HG03378 (cell line): ENCODE data around the gene CMPK1.

Experiments
- ATAC-seq: cut with Tn5 transposase; IDR thresholded peaks from one replicate; pipeline ENCODE4 v1.9.1; 2021; ENCODE audit warnings: mild to moderate bottlenecking, moderate library complexity; ENCODE audit not compliant: unreplicated experiment

CMPK1 gene

GRCh38 chr1:47418681-47419325, 85.2 kb downstream of the CMPK1 start:
- ATAC-seq: no peak

- ATAC-seq: no peak
These were observed 87.0 kb downstream of the CMPK1 start for GRCh38 chr1:47420547-47420946.

GRCh38 chr1:47423872-47424271, 90.3 kb downstream of the CMPK1 start:
- ATAC-seq: no peak

DNA sequence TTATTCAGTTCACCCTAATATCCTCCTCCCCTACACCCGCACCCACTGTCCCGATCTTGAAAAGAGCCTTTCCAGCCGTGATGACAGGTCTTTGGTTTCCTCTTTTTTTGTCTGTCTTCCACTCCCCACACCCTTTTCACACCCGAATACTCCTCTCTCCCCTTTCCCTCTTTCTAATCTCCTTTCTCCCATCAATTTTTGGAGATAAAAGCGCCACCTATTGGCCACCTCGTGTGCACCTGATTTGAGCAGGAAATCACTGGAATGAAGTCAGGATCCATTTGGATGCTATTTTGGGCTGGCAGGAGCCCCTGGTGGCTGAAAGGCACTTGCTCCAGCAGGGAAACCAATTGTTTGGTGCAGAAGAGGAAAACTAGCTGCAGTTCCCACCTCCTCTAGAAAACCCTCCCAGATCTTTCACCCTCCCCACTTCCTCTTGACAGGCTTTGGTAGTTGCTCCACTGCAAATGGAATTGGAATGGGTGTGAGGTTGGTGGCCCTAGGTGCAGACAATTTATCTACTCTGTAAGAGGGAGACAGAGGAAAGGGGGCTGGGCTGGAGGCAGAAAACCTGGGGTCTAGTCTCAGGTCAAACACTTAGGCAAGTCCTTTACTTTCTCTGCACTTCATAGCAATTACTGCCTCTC, 90.9 kb downstream of the CMPK1 start:
- no peak for ATAC-seq
